HL-60 (cell line): ENCODE data around the gene GALNT14.

Experiments used
- DNase-seq, 2 experiments: peaks; one replicate each; pipeline ENCODE4 v3.0.0-alpha.2; 2010 to 2020; ENCODE audit warnings: low read depth in 1 of 2, low spot score in 1 of 2
- H3K27ac ChIP-seq: fragments of 250-450 bp; sonication (Bioruptor Pico); replicated peaks from 2 replicates; pipeline ENCODE4 v1.5.1; 2020; ENCODE audit warnings: mild to moderate bottlenecking, moderate library complexity
- H3K27me3 ChIP-seq: fragments of 250-450 bp; sonication (Bioruptor Pico); 2 replicates; pipeline ENCODE4 v1.5.1; 2021; ENCODE audit warnings: mild to moderate bottlenecking, moderate library complexity; ENCODE audit not compliant: insufficient read depth, poor library complexity, severe bottlenecking
- H3K4me3 ChIP-seq: replicated peaks from 2 replicates; pipeline ENCODE4 v1.5.1; 2011; ENCODE audit warnings: mild to moderate bottlenecking, control low read depth, low read length; ENCODE audit not compliant: insufficient read depth
- CTCF ChIP-seq: IDR thresholded peaks from one replicate; pipeline ENCODE4 v1.5.1; 2011; ENCODE audit warnings: low read length, control low read depth, inconsistent platforms; ENCODE audit not compliant: insufficient read depth
- GABPA ChIP-seq: IDR thresholded peaks from 2 replicates; pipeline ENCODE4 v1.6.1; 2012; ENCODE audit warnings: low read depth
- POLR2AphosphoS5 ChIP-seq: IDR thresholded peaks from 2 replicates; pipeline ENCODE4 v1.6.1; 2012; ENCODE audit warnings: low read depth
- SPI1 ChIP-seq: IDR thresholded peaks from 2 replicates; pipeline ENCODE4 v1.6.1; 2012; ENCODE audit warnings: low read depth, mild to moderate bottlenecking, borderline replicate concordance
- TF ChIP-seq, protein P1 (sequence below): IDR thresholded peaks from 2 replicates; pipeline ENCODE4 v1.6.1; 2012; ENCODE audit warnings: low read depth; ENCODE audit not compliant: insufficient replicate concordance

The GALNT14 gene

DNA sequence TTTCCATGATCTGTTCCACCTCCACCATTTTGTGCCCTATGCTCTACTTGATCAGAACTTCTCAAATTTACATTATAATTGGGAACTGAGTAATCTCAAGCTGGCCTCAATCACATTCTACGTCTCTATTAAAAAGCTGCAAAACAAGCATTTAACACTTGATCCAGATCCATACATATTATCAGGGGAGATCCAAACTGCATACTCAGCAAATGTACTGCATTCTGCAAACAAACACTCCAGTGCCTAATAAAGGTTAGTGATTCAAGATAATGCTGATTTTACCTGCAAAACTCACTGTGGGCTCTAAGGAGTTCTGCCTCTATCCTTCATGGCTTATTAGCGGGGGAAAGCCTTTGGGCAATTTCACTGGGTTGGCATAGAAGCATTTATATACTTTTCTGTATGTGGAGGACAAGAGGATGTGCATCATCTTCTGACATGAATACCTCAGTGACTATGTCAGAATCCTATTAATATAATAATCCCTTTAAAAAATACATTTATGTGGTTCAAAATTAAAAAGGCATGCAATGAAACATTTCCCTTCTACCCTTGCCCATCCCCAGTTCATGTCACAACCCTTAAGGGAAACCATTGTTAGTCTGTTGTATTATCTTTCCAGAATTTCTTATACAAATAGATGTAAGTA, 40.2 kb downstream of the GALNT14 start:
- H3K27ac ChIP-seq: no peak overlapping the region
- H3K4me3 ChIP-seq: no peak overlapping the region
- no peak for TF ChIP-seq POLR2AphosphoS5
- no peak for TF ChIP-seq SPI1
- TF ChIP-seq, protein P1, sequence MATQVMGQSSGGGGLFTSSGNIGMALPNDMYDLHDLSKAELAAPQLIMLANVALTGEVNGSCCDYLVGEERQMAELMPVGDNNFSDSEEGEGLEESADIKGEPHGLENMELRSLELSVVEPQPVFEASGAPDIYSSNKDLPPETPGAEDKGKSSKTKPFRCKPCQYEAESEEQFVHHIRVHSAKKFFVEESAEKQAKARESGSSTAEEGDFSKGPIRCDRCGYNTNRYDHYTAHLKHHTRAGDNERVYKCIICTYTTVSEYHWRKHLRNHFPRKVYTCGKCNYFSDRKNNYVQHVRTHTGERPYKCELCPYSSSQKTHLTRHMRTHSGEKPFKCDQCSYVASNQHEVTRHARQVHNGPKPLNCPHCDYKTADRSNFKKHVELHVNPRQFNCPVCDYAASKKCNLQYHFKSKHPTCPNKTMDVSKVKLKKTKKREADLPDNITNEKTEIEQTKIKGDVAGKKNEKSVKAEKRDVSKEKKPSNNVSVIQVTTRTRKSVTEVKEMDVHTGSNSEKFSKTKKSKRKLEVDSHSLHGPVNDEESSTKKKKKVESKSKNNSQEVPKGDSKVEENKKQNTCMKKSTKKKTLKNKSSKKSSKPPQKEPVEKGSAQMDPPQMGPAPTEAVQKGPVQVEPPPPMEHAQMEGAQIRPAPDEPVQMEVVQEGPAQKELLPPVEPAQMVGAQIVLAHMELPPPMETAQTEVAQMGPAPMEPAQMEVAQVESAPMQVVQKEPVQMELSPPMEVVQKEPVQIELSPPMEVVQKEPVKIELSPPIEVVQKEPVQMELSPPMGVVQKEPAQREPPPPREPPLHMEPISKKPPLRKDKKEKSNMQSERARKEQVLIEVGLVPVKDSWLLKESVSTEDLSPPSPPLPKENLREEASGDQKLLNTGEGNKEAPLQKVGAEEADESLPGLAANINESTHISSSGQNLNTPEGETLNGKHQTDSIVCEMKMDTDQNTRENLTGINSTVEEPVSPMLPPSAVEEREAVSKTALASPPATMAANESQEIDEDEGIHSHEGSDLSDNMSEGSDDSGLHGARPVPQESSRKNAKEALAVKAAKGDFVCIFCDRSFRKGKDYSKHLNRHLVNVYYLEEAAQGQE: no peak
- no peak for TF ChIP-seq CTCF
- TF ChIP-seq GABPA: no peak
- H3K27me3 ChIP-seq: no peaks in the 10 kb centered on the region
- DNase-seq: no peak

- H3K27ac ChIP-seq: no peak overlapping the region
- no peak for TF ChIP-seq POLR2AphosphoS5
- TF ChIP-seq GABPA: no peak
- TF ChIP-seq, protein P1: no peak
- no peak for TF ChIP-seq SPI1
- TF ChIP-seq CTCF: no peak
- DNase-seq: no peak
Observed at GRCh38 chr2:31090188-31090587, 48.1 kb downstream of the GALNT14 start.

GRCh38 chr2:31089645-31090044, 48.6 kb downstream of the GALNT14 start:
- Histone ChIP-seq H3K4me3 (no peak overlapping the region), H3K27me3 (no peaks in the 10 kb centered on the region), H3K27ac (no peak overlapping the region)
- TF ChIP-seq CTCF (no peak), SPI1 (no peak), GABPA (no peak), POLR2AphosphoS5 (no peak)
- TF ChIP-seq, protein P1: no peak
- no peak for DNase-seq

More at GRCh38 chr2:31090188-31090587, 48.1 kb downstream of the GALNT14 start:
- no peaks in the 10 kb centered on the region for H3K27me3 ChIP-seq
- no peak overlapping the region for H3K4me3 ChIP-seq
